SU-DHL-6 (cell line): ENCODE results near the gene HOXD3.

ENCODE experiments used
- H2AFZ ChIP-seq: fragments of 200-600 bp; sonication (generic); 2 replicates; pipeline ENCODE4 v1.6.1; 2014; ENCODE audit warnings: low read depth, mild to moderate bottlenecking, moderate library complexity, mixed read lengths, antibody characterized with exemption, low read length; ENCODE audit not compliant: severe bottlenecking
- H3F3A ChIP-seq: fragments of 200-600 bp; shearing (Covaris generic); 2 replicates; pipeline ENCODE4 v1.6.0; 2016; ENCODE audit warnings: antibody characterized with exemption, mild to moderate bottlenecking; ENCODE audit not compliant: insufficient read depth
- H3K27ac ChIP-seq: fragments of 200-600 bp; sonication (generic); 2 replicates; pipeline ENCODE4 v1.5.1; 2016; ENCODE audit warnings: low read depth, mild to moderate bottlenecking, low read length, moderate library complexity, mixed read lengths
- H3K27me3 ChIP-seq: fragments of 200-600 bp; sonication (generic), shearing (Covaris generic); 2 replicates; pipeline ENCODE4 v1.6.0; 2014; ENCODE audit warnings: mild to moderate bottlenecking, low read length
- H3K36me3 ChIP-seq: fragments of 200-600 bp; sonication (generic); 2 replicates; pipeline ENCODE4 v1.6.1; 2014; ENCODE audit warnings: mild to moderate bottlenecking, low read length, mixed read lengths
- H3K4me2 ChIP-seq: fragments of 300-600, 200-600 bp; shearing (Covaris generic), sonication (generic); 2 replicates; pipeline ENCODE4 v1.6.0; 2014; ENCODE audit warnings: low read length, low read depth, mild to moderate bottlenecking; ENCODE audit not compliant: poor library complexity, severe bottlenecking
- H3K4me3 ChIP-seq: fragments of 200-600 bp; sonication (generic); 2 replicates; pipeline ENCODE4 v1.5.1; 2014; ENCODE audit warnings: antibody characterized with exemption, low read length, mild to moderate bottlenecking, mixed read lengths; ENCODE audit not compliant: insufficient read depth, poor library complexity, severe bottlenecking
- H3K79me2 ChIP-seq: fragments of 200-600 bp; sonication (generic); 2 replicates; pipeline ENCODE4 v1.6.1; 2014; ENCODE audit warnings: mild to moderate bottlenecking, low read length, moderate library complexity; ENCODE audit not compliant: insufficient read depth
- H3K9ac ChIP-seq: fragments of 200-600 bp; sonication (generic); 2 replicates; pipeline ENCODE4 v1.7.0; 2014; ENCODE audit warnings: mild to moderate bottlenecking, low read length
- H3K9me2 ChIP-seq: fragments of 200-600 bp; sonication (generic); replicated peaks from 2 replicates; pipeline ENCODE4 v1.6.1; 2014; ENCODE audit warnings: low read length; ENCODE audit not compliant: insufficient read depth
- H3K9me3 ChIP-seq: fragments of 200-600 bp; sonication (generic); 2 replicates; pipeline ENCODE4 v1.6.1; 2014; ENCODE audit warnings: low read length, mixed read lengths; ENCODE audit not compliant: insufficient read depth
- H4K20me1 ChIP-seq: fragments of 200-600 bp; sonication (generic); 2 replicates; pipeline ENCODE4 v1.6.1; 2014; ENCODE audit warnings: low read depth, mild to moderate bottlenecking, antibody characterized with exemption, low read length, moderate library complexity, mixed read lengths
- CTCF ChIP-seq: fragments of 200-600 bp; sonication (generic); IDR thresholded peaks from one replicate; pipeline ENCODE4 v1.5.1; 2017; ENCODE audit warnings: antibody characterized with exemption, mild to moderate bottlenecking, low read length, moderate library complexity; ENCODE audit not compliant: insufficient read depth, poor library complexity, severe bottlenecking
- EZH2phosphoT487 ChIP-seq: fragments of 200-600 bp; sonication (generic), shearing (Covaris generic); conservative IDR thresholded peaks from 2 replicates; pipeline ENCODE4 v1.6.1; 2018; ENCODE audit warnings: mild to moderate bottlenecking, antibody characterized with exemption, low read length, moderate library complexity, mixed read lengths

Gene HOXD3

GRCh38 chr2:176109946-176110345, 47.2 kb upstream of the HOXD3 start:
- no peaks in the 10 kb centered on the region for H3F3A ChIP-seq
- no peaks in the 10 kb centered on the region for H3K27me3 ChIP-seq
- no peaks in the 10 kb centered on the region for H3K79me2 ChIP-seq
- no peaks in the 10 kb centered on the region for H3K9me3 ChIP-seq
- H3K4me3 ChIP-seq, result no peak overlapping the region
- no peak for TF ChIP-seq EZH2phosphoT487
- no peak for TF ChIP-seq CTCF
- no peak overlapping the region for H2AFZ ChIP-seq
- no peak overlapping the region for H3K9ac ChIP-seq
- H4K20me1 ChIP-seq, result no peaks in the 10 kb centered on the region
- H3K36me3 ChIP-seq, result no peaks in the 10 kb centered on the region
- no peaks in the 10 kb centered on the region for H3K9me2 ChIP-seq
- no peak overlapping the region for H3K4me2 ChIP-seq
- H3K27ac ChIP-seq, result no peak overlapping the region

GRCh38 chr2:176110415-176111308, 46.4 kb upstream of the HOXD3 start:
- H3K9ac ChIP-seq, result no peak overlapping the region
- H3K9me2 ChIP-seq, result no peaks in the 10 kb centered on the region
- no peak overlapping the region for H3K27ac ChIP-seq
- H3F3A ChIP-seq, result no peaks in the 10 kb centered on the region
- no peak overlapping the region for H2AFZ ChIP-seq
- no peaks in the 10 kb centered on the region for H4K20me1 ChIP-seq
- no peaks in the 10 kb centered on the region for H3K9me3 ChIP-seq
- no peak overlapping the region for H3K4me3 ChIP-seq
- TF ChIP-seq CTCF (no peak), EZH2phosphoT487 (no peak)
- no peak overlapping the region for H3K4me2 ChIP-seq
- no peaks in the 10 kb centered on the region for H3K36me3 ChIP-seq
- no peaks in the 10 kb centered on the region for H3K27me3 ChIP-seq
- H3K79me2 ChIP-seq, result no peaks in the 10 kb centered on the region

- no peaks in the 10 kb centered on the region for H4K20me1 ChIP-seq
- H3K36me3 ChIP-seq, result no peaks in the 10 kb centered on the region
- H3K9me3 ChIP-seq, result no peaks in the 10 kb centered on the region
- H3K4me2 ChIP-seq, result no peak overlapping the region
- no peaks in the 10 kb centered on the region for H3F3A ChIP-seq
- H3K9ac ChIP-seq, result no peak overlapping the region
- H3K79me2 ChIP-seq, result no peaks in the 10 kb centered on the region
- H2AFZ ChIP-seq, result no peak overlapping the region
- TF ChIP-seq EZH2phosphoT487 (no peak), CTCF (no peak)
- H3K9me2 ChIP-seq, result no peaks in the 10 kb centered on the region
- H3K27me3 ChIP-seq, result no peaks in the 10 kb centered on the region
- H3K27ac ChIP-seq, result no peak overlapping the region
- H3K4me3 ChIP-seq, result no peak overlapping the region
These were observed 45.8 kb upstream of the HOXD3 start for GRCh38 chr2:176111309-176111663.
